Type B pancreatic cell (in vitro differentiated cells): ENCODE data around the gene ZNF385D. TPM values are rescaled to one million over a fixed set of nuclear protein-coding genes. Genes with fewer than 3 reads are reported as not detected.

Experiments
- DNase-seq: peaks from one replicate; pipeline ENCODE4 v3.0.0; 2021; ENCODE audit warnings: mixed read lengths; ENCODE audit not compliant: unreplicated experiment; ENCODE audit errors: extremely low spot score
- H3K27ac Mint-ChIP-seq: 2 replicates; pipeline ENCODE4 v1.8.0; 2021; ENCODE audit warnings: mild to moderate bottlenecking, mixed read lengths
- H3K27me3 Mint-ChIP-seq: 2 replicates; pipeline ENCODE4 v1.8.0; 2021; ENCODE audit warnings: mixed read lengths
- H3K36me3 Mint-ChIP-seq: 2 replicates; pipeline ENCODE4 v1.8.0; 2021; ENCODE audit warnings: mixed read lengths
- H3K4me1 Mint-ChIP-seq: one replicate; pipeline ENCODE4 v1.8.0; 2021; ENCODE audit warnings: mixed read lengths; ENCODE audit not compliant: unreplicated experiment
- H3K4me3 Mint-ChIP-seq: 2 replicates; pipeline ENCODE4 v1.8.0; 2021; ENCODE audit warnings: mild to moderate bottlenecking, mixed read lengths
- H3K9me3 Mint-ChIP-seq: 2 replicates; pipeline ENCODE4 v1.8.0; 2021; ENCODE audit warnings: mixed read lengths
- total RNA-seq: library from RNA; stranded (reverse); gene quantifications from 2 replicates; pipeline ENCODE4 v1.2.1, GENCODE V29; 2021; ENCODE audit warnings: low replicate concordance
- TF ChIP-seq, protein P1 (sequence below): fragments of 200-600 bp; sonication (generic); conservative IDR thresholded peaks from 2 replicates; pipeline ENCODE4 v1.5.0; 2021; ENCODE audit warnings: antibody characterized with exemption, mild to moderate bottlenecking

Gene ZNF385D
- total RNA-seq, 1 donor from 2014 or later = 7.5 TPM

- H3K4me1 Mint-ChIP-seq = no peaks in the 10 kb centered on the region
- H3K27me3 Mint-ChIP-seq = no peaks in the 10 kb centered on the region
- H3K4me3 Mint-ChIP-seq = no peak overlapping the region
- no peak for DNase-seq
- H3K9me3 Mint-ChIP-seq = no peaks in the 10 kb centered on the region
- TF ChIP-seq, protein P1, sequence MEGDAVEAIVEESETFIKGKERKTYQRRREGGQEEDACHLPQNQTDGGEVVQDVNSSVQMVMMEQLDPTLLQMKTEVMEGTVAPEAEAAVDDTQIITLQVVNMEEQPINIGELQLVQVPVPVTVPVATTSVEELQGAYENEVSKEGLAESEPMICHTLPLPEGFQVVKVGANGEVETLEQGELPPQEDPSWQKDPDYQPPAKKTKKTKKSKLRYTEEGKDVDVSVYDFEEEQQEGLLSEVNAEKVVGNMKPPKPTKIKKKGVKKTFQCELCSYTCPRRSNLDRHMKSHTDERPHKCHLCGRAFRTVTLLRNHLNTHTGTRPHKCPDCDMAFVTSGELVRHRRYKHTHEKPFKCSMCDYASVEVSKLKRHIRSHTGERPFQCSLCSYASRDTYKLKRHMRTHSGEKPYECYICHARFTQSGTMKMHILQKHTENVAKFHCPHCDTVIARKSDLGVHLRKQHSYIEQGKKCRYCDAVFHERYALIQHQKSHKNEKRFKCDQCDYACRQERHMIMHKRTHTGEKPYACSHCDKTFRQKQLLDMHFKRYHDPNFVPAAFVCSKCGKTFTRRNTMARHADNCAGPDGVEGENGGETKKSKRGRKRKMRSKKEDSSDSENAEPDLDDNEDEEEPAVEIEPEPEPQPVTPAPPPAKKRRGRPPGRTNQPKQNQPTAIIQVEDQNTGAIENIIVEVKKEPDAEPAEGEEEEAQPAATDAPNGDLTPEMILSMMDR = no peak
- H3K27ac Mint-ChIP-seq = no peak overlapping the region
- no peaks in the 10 kb centered on the region for H3K36me3 Mint-ChIP-seq
Observed at GRCh38 chr3:21411058-21411457, 340.0 kb downstream of the ZNF385D start.

DNA sequence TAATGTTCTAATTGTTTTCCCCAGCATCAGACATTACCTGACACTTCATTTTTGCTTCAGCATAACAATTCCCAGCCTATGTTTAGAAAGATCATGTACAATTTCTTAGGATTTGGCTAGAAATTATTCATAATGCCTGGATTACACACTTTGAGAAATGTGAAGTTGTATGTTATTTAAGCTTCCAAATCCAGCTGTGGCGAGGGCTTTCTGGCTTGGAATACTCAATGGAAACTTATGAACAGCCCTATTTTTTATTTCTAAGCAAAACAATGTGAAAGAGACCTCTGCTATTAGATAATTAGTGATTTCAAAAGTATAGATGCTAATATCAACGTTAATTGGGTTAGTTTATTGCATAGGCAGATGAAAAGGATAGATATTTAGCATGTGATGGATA is 341.6 kb downstream of the ZNF385D start:
- no peak for DNase-seq
- H3K4me3 Mint-ChIP-seq = no peak overlapping the region
- TF ChIP-seq, protein P1 = no peak
- no peaks in the 10 kb centered on the region for H3K4me1 Mint-ChIP-seq
- H3K9me3 Mint-ChIP-seq = peaks cover 5% of the 10 kb centered on the region
- no peak overlapping the region for H3K27ac Mint-ChIP-seq
- no peaks in the 10 kb centered on the region for H3K27me3 Mint-ChIP-seq
- no peaks in the 10 kb centered on the region for H3K36me3 Mint-ChIP-seq

DNA sequence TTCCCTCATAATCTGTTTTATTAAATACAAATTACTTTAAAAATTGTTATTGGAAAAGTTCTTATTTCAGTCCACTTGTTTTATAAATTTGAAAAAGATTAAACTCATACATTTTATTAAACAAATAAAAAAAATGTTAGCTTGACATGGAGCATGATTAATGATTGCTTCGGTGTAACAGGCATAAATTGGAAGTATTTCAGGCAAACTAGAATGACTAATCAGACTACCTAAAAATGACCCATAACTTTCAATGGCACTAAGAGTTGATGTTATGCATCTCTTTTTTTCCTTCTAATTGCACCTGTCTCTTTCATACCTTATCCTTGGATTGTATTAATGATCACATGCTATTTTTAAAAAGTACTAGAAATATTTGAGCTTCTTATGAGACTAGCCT is 343.3 kb downstream of the ZNF385D start:
- H3K9me3 Mint-ChIP-seq = peaks cover 5% of the 10 kb centered on the region
- DNase-seq = no peak
- no peak overlapping the region for H3K4me3 Mint-ChIP-seq
- H3K4me1 Mint-ChIP-seq = no peaks in the 10 kb centered on the region
- TF ChIP-seq, protein P1 = no peak
- no peak overlapping the region for H3K27ac Mint-ChIP-seq
- no peaks in the 10 kb centered on the region for H3K27me3 Mint-ChIP-seq
- H3K36me3 Mint-ChIP-seq = no peaks in the 10 kb centered on the region

- H3K4me3 Mint-ChIP-seq = no peak overlapping the region
Observed at GRCh38 chr3:21405671-21406667, 345.0 kb downstream of the ZNF385D start.

GRCh38 chr3:21398461-21398860 is 352.5 kb downstream of the ZNF385D start:
- TF ChIP-seq, protein P1 = no peak
- H3K27ac Mint-ChIP-seq = no peak overlapping the region
- no peaks in the 10 kb centered on the region for H3K27me3 Mint-ChIP-seq
- H3K4me1 Mint-ChIP-seq = no peaks in the 10 kb centered on the region
- no peak overlapping the region for H3K4me3 Mint-ChIP-seq
- no peaks in the 10 kb centered on the region for H3K9me3 Mint-ChIP-seq
- H3K36me3 Mint-ChIP-seq = no peaks in the 10 kb centered on the region
- no peak for DNase-seq

More at GRCh38 chr3:21405671-21406667, 345.0 kb downstream of the ZNF385D start:
- no peaks in the 10 kb centered on the region for H3K36me3 Mint-ChIP-seq
- H3K27me3 Mint-ChIP-seq = no peaks in the 10 kb centered on the region
- peaks cover 5% of the 10 kb centered on the region for H3K9me3 Mint-ChIP-seq
- TF ChIP-seq, protein P1 = no peak
- no peaks in the 10 kb centered on the region for H3K4me1 Mint-ChIP-seq
- no peak for DNase-seq
- no peak overlapping the region for H3K27ac Mint-ChIP-seq
